Activated CD8-positive, alpha-beta memory T cell treated with anti-CD3 and anti-CD28 coated beads for 1 hour (primary cell): ENCODE measurements around the gene MAP2K3.

Experiments
- DNase-seq, 2 donors: peaks; one replicate each; pipeline ENCODE4 v3.0.0-alpha.2; 2020; ENCODE audit warnings: low read depth in 1 of 2; ENCODE audit errors: extremely low read depth in 1 of 2

Gene MAP2K3

DNA sequence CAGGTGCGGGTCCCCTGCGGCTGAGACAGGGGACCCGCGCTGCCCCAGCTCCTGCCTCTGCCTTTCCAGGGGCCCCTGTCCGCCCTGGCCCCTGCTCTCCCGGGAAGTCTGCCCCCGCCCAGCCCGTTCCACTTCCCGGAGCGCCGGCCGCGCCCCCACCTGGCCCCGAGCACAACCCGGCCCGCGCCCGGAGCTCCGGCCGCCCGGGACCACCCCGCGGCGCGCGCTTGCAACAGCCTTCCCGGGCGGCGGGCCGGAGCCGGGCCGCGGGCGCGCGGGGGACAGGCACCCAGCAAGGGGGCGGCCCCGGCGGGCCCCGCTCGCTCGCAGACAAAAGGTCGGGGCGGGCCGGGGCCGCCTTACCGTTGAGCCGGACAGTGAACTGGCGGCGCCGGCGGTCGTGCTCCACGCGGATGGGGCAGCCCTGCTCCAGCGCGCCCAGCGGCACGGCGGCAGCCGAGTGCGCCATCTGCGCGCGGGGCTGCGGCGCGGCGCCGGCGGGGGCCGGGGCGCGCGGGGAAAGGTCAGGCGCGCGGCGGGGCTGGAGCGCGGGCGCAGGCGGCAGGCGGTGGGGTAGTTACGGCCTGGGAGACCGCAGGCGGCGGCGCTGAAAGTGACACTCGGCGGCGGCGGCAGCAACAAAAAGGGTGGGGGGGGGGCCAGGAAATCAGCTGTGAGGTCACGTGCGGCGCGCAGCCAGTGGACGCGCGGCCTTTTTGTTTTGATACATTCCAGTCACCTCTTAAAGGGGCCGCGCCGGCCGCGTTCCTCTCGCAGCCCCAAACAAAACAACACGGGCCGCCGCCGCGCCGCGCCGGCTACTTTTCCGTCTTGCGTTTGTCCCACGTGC, 31.5 kb upstream of the MAP2K3 start, which contains the start of gene NATD1:
Gene NATD1 (minus strand): TSS at position 615 of the 850 bp plus-strand sequence. CDS start 146 bp downstream, at position 469.
- DNase-seq: peak; percentile 42 to 64

GRCh38 chr17:21253646-21254441, 30.7 kb upstream of the MAP2K3 start:
- DNase-seq: no peak

GRCh38 chr17:21258593-21258992, 25.9 kb upstream of the MAP2K3 start:
- DNase-seq: no peak

DNA sequence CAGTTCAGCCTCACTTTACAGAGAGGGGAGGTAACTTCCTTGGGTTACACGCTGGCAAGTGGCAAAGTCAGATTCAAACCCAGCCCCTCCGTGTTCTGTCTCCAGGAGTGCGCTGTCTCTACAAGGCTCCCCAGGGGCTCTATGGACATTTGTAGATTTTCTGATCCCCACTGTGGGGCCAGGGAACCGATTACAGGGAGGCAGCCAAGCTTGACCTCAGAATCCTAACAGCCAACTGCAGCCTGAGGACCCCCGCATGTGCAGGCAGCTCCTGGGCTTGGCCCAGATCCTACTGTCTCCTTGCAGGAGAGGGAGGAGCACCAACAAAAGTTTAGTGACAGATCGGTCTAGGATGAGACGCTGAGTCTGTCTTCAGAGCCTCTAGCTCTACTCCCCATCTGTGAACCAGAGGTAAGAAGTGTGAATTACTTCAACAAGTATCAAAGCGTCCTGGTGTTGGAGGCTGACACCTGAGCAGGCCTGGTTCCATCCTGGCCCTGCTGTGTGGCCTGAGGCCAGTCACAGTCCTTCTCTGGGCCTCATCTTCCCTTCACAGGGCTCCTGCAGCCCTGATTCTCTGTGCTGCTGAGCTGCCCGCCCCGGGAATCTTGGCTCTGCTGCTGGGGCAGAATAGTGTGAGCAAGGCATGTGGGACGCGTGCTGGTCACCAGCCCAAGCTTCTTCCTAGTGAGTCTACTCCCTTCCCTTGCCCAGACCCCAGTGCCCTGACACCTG, 22.1 kb upstream of the MAP2K3 start:
- DNase-seq: no peak

DNA sequence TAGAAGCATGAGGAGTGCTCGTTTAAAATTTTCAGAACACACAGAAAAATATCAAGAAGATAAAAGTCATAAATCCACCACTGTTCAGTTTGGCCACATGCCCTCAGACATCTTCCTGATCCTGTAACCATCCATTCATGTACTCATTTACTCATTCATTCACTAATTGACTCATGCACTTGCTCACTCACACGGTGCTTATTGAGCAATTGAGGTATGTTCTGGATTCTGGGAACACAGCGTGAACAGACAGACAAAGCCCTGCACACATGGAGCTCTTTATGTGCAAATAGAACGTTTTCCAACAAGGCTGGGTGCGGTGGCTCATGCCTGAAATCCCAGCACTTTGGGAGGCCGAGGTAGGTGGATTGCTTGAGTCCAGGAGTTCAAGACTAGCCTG, 21.1 kb upstream of the MAP2K3 start:
- DNase-seq: no peak

DNA sequence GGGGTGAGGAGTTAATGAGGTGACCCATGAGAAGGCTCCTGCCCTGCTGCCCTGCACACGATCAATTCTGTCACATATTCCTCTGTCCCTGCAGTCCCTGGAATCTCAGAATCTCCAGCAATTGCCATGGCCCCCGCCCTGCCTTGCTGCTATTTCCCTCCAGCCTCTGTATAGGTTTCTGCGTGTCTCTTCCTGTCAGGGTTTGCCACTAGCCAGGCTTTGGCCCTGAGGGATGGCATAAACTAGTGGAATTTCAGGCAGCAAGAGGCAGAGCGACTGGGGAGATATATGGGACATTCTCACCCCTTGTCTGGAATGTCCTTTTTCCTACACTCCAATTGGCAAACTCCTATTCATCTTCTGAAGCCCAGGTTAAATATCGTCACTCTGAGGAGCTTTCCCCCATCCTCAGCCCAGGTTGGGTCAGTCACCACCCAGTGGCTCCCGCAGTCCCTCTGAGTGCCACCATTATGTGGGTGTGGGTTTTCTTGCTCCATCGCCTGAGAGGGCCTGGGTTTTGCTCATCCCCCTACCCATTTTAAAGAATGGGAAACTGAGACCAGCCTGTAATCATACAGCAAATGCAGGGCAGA, 15.8 kb upstream of the MAP2K3 start:
- DNase-seq: no peak

- DNase-seq: no peak
Measured at GRCh38 chr17:21269394-21269793, 15.1 kb upstream of the MAP2K3 start.

DNA sequence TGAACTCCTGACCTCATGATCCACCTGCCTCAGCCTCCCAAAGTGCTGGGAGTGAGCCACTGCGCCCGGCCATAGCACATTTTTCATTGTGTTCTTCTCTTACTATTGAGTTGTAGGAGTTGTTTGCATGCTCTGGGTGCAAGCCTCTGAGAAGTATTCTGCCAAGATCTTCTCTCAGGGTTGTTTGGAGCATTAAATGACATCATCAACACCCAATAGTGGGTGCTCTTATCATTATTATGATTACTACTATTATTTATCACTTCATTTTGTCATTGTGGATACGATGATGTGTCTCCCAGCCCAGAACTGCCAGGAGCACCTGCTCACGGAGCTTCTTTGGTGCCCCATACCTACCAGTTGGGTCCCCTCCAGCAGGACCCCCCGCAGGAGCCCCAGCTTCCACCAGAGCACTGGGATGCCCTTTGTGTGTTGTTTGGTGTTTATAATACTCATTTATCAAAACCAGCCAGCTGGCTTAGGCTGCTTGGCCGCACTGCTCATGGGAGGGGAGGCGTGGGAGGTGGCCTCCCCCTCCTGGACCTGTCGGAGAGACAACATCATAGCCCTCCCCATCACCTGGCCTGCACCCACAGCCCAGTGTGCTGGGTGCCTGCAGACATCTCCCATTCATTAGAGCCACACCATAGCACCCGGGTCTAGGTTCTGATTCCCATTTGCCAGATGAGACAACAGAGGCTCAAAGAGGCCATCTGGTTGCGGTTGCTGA, 12.9 kb upstream of the MAP2K3 start:
- DNase-seq: no peak

- no peak for DNase-seq
Measured at GRCh38 chr17:21272250-21272649, 12.3 kb upstream of the MAP2K3 start.

- no peak for DNase-seq
Measured at GRCh38 chr17:21272881-21273792, 11.4 kb upstream of the MAP2K3 start.

- no peak for DNase-seq
Measured at GRCh38 chr17:21275047-21275578, 9.4 kb upstream of the MAP2K3 start.

DNA sequence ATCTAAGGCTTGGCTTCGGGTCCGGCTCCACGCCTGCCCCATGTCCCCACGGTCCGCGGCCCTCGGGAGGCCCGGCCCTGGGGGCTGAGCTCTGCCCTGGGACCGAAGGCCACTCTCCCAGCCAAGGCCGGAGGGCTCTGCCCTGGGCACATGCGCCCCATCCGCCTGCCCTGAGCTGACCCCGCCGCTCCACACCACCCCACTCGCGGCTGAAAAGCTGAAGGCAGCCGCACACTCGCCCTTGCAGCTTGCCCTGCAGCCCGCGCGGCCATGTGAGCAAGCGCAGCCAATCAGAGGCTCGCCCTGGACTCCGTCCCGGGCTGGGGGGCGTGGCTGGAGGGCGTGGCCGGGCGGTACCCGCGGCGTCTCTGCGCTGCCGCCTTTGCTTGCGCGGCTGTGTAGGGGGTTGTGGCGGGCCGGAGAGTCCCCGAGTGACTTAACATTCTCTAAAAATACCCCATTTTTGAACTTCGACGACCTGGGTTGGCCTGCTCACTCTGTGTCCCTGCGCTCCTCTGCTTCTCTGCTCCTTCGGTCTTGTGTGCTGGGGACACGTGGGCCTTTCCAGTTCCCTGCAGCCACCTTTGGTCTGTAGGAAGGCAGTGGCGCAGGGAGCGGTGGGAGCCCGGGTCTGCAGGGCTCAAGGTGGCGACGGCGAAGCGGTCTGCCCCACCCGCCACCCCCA, 8.8 kb upstream of the MAP2K3 start:
- peak; percentile 86 to 97 for DNase-seq

DNA sequence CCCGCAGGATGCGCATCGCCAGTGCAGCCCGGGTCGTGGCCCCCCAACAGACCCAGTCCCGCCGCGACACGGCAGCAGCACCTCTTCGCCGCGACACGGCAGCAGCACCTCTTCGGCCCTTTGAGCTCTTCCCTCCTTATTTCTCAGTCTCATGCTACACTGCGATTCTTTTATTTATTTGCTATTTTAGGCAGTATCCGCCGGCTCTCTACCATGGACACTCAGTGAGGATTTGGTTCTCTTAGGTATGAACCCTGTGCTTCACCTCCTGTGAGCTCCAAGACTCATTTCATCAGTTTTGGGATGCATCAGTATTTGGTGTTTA, 8.3 kb upstream of the MAP2K3 start:
- DNase-seq: no peak

DNA sequence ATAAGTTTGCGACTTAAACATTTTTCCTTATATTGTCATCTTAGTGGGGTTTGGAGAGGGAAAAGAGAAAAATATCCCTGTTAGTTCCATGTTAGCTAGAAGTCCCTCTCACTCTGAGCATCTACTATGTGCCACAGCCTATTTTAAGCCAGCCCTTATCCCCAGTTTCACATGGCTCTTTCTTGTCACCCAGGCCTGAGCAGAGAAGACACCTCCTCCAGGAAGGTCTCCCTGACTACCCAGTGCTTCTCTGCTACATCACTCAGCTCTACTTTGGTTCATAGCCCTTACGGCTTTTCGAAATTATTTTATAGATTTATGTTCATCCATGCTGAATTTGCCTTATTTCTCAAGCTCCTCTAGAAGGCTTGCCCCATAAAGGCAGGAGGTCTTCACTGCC, 7.2 kb upstream of the MAP2K3 start:
- DNase-seq: no peak

DNA sequence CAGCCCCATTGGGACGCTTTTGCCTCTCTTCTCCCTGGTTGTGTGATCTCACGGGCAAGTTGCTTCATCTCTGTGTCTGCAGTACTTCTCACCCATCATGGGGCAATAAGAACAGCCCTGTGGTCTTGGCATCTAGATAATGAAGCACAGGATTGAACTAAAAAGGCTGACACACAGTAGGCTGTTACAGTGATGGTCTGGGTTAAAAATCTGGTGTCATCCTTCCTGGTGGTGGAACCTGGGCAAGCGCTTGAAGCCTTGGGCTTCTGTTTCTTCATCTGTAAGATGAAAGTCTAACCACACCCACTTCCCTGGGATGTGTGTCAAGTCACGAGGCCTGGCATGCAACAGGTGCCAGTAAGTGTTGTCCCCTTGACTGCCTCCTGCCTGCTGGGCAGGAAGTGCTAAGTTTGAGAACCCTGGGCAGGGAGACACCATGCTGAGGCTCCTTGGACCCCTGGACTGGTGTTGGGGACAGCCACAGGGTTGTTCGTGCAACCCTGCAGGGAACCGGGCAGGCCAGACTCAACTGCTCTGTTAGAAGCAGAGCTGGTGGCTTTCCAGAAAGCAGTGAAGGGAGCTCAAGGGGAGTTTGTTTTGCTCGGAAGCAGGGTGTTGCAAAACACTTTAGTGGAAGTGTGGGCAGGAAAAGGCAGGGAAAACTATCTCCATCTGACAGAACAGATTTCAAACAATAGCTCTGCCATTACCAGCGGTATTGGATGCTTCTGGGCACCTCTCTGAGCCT, 5.9 kb upstream of the MAP2K3 start:
- DNase-seq: no peak

DNA sequence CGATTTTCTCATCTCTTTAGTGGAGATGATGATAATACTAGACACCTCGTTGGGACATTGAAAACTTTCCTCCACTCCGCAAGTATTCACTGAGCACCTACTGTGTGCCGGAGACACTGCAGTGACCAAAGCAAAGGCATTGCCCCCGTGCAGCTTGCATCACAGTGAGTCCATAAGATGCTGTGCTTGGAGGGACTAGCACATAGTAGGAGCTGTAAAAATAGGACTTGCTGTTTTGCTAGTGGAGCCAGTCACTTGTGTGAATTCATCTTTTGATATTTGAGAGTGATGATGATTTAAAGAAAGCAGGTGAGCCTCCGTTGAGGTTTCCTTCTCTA, 5.3 kb upstream of the MAP2K3 start:
- DNase-seq: no peak

- no peak for DNase-seq
Measured at GRCh38 chr17:21279582-21279981, 4.9 kb upstream of the MAP2K3 start.

GRCh38 chr17:21280081-21280518, 4.4 kb upstream of the MAP2K3 start:
- DNase-seq: peak; percentile 74 to 89
